HepG2 (cell line): ENCODE measurements around the gene NDUFAF8. TPM values are rescaled to one million over a fixed set of nuclear protein-coding genes. Genes with fewer than 3 reads are reported as not detected.

Experiments
- ASH2L ChIP-seq: fragments of 300-600, 200-600 bp; sonication (generic); IDR thresholded peaks from 2 replicates; pipeline ENCODE4 v1.7.0; 2017; ENCODE audit warnings: low read depth, mild to moderate bottlenecking, moderate library complexity, mixed read lengths, low read length; ENCODE audit not compliant: insufficient read length
- DMTF1 ChIP-seq: sonication (generic); formaldehyde crosslinking; IDR thresholded peaks from 2 replicates; pipeline ENCODE4 v1.4.0; 2020; ENCODE audit warnings: mild to moderate bottlenecking, missing genetic modification reagents
- FOXP4 ChIP-seq: sonication (generic); formaldehyde crosslinking; IDR thresholded peaks from 2 replicates; pipeline ENCODE4 v1.4.0; 2020; ENCODE audit warnings: missing genetic modification reagents
- HNRNPL ChIP-seq: fragments of 200-400 bp; formaldehyde crosslinking; IDR thresholded peaks from 2 replicates; pipeline ENCODE4 v1.6.1; 2017; ENCODE audit warnings: mild to moderate bottlenecking, low read depth, low read length
- MED8 ChIP-seq: sonication (generic); formaldehyde crosslinking; IDR thresholded peaks from 2 replicates; pipeline ENCODE4 v1.8.1; 2023; ENCODE audit warnings: mild to moderate bottlenecking, missing genetic modification reagents; ENCODE audit not compliant: insufficient replicate concordance
- MNT ChIP-seq: fragments of 450-650 bp; IDR thresholded peaks from 2 replicates; pipeline ENCODE4 v1.6.1; 2016
- MYC ChIP-seq: sonication (generic); formaldehyde crosslinking; IDR thresholded peaks from 2 replicates; pipeline ENCODE4 v1.9.0; 2021; ENCODE audit warnings: missing genetic modification reagents, borderline replicate concordance
- NONO ChIP-seq, 2 experiments: fragments of 450-650 bp in 1 of 2; sonication (generic) in 1 of 2; formaldehyde crosslinking in 1 of 2; IDR thresholded peaks in 1 of 2; conservative IDR thresholded peaks in 1 of 2; 2 replicates each; pipeline versions ENCODE4 v1.6.1 to v1.8.0; 2017 to 2022; ENCODE audit warnings: mild to moderate bottlenecking in 1 of 2, missing genetic modification reagents in 1 of 2, moderate library complexity in 1 of 2
- NRL ChIP-seq: sonication (generic); formaldehyde crosslinking; IDR thresholded peaks from 2 replicates; pipeline ENCODE4 v1.5.0; 2020; ENCODE audit warnings: missing genetic modification reagents, mild to moderate bottlenecking, moderate library complexity, borderline replicate concordance
- PRPF4 ChIP-seq: fragments of 200-400 bp; formaldehyde crosslinking; IDR thresholded peaks from 2 replicates; pipeline ENCODE4 v1.6.1; 2016; ENCODE audit warnings: low read length, low read depth; ENCODE audit not compliant: poor library complexity, severe bottlenecking
- RXRA ChIP-seq: sonication (generic); formaldehyde crosslinking; IDR thresholded peaks from 2 replicates; pipeline ENCODE4 v1.5.1; 2020; ENCODE audit warnings: missing genetic modification reagents
- SMC3 ChIP-seq: IDR thresholded peaks from 2 replicates; pipeline ENCODE4 v1.6.1; 2011; ENCODE audit warnings: low read length, improper control_type of control experiment
- ZC3H13 ChIP-seq: sonication (generic); formaldehyde crosslinking; IDR thresholded peaks from 2 replicates; pipeline ENCODE4 v1.8.1; 2023; ENCODE audit warnings: mild to moderate bottlenecking, missing genetic modification reagents, moderate library complexity
- ZNF337 ChIP-seq: sonication (generic); formaldehyde crosslinking; IDR thresholded peaks from 2 replicates; pipeline ENCODE4 v1.5.1; 2020; ENCODE audit warnings: missing genetic modification reagents, low read depth, mild to moderate bottlenecking, borderline replicate concordance
- ZNF446 ChIP-seq: sonication (generic); formaldehyde crosslinking; IDR thresholded peaks from 2 replicates; pipeline ENCODE4 v1.5.0; 2020; ENCODE audit warnings: mild to moderate bottlenecking, missing genetic modification reagents
- ZNF468 ChIP-seq: sonication (generic); formaldehyde crosslinking; IDR thresholded peaks from 2 replicates; pipeline ENCODE4 v1.8.0; 2022; ENCODE audit warnings: mild to moderate bottlenecking, moderate library complexity, missing genetic modification reagents
- ZNF549 ChIP-seq: sonication (generic); formaldehyde crosslinking; IDR thresholded peaks from 2 replicates; pipeline ENCODE4 v1.5.0; 2020; ENCODE audit warnings: missing genetic modification reagents
- ZNF550 ChIP-seq: sonication (generic); formaldehyde crosslinking; IDR thresholded peaks from 2 replicates; pipeline ENCODE4 v1.4.0; 2020; ENCODE audit warnings: mild to moderate bottlenecking, missing genetic modification reagents, borderline replicate concordance
- ZNF605 ChIP-seq: sonication (generic); formaldehyde crosslinking; IDR thresholded peaks from 2 replicates; pipeline ENCODE4 v1.8.0; 2022; ENCODE audit warnings: mild to moderate bottlenecking, missing genetic modification reagents
- ZSCAN22 ChIP-seq: sonication (generic); formaldehyde crosslinking; IDR thresholded peaks from 2 replicates; pipeline ENCODE4 v1.4.0; 2020; ENCODE audit warnings: mild to moderate bottlenecking, missing genetic modification reagents
- polyA plus RNA-seq, 8 experiments: library from polyadenylated mRNA; depleted of rRNA in 3 of 8; stranded (reverse) in 7 of 8; unstranded in 1 of 8; fragments of >200 nt; fragmentation: Illumina TruSeq in 4 of 8; extraction: Trizol in 4 of 8; gene quantifications; 2 replicates each; pipeline versions ENCODE4 v1.2.1 to v1.2.3, GENCODE V29; 2011 to 2016; ENCODE audit warnings: low read depth in 4 of 8, missing spikeins in 1 of 8, mixed read lengths in 1 of 8; ENCODE audit not compliant: insufficient read depth in 1 of 8
- total RNA-seq, 5 experiments: library from RNA; depleted of rRNA; stranded (reverse); fragments of >200 nt; fragmentation: Illumina TruSeq; extraction: Trizol; gene quantifications; 2 replicates each; pipeline ENCODE4 v1.2.3, GENCODE V29; 2016; ENCODE audit warnings: low read depth in 1 of 5

NDUFAF8 gene
- total and polyA plus RNA-seq, 2 of the 13 experiments (the other 11 are each of a cell fraction or from before 2014, with no cell fraction given), result 75.6 to 233 TPM

- TF ChIP-seq ZNF337 (CRISPR knock-in tag) (peak; percentile 32; the same call in 1 of the 2 replicates), MYC (CRISPR knock-in tag) (peak; percentile 52; the same call in 1 of the 2 replicates), DMTF1 (0 out of 2 replicates have a peak, but pooled peaks have one; percentile 55), ZC3H13 (peak; percentile 69; the same call in 1 of the 2 replicates), ZNF605 (peak; percentile 44; the same call in 1 of the 2 replicates), ZNF550 (CRISPR knock-in tag) (no peak), NONO (IDR thresholded peaks at IDR 0.05) (no peak), NONO (CRISPR knock-in tag; conservative IDR thresholded peaks at IDR 0.05) (no peak), ASH2L (no peak), SMC3 (no peak), ZSCAN22 (CRISPR knock-in tag) (no peak), RXRA (CRISPR knock-in tag) (peak; percentile 49; the same call in 1 of the 2 replicates), PRPF4 (peak; percentile 20), ZNF446 (CRISPR knock-in tag) (no peak; the same call in 1 of the 2 replicates), FOXP4 (CRISPR knock-in tag) (no peak), MNT (no peak), MED8 (no peak), ZNF549 (no peak), ZNF468 (0 out of 2 replicates have a peak, but pooled peaks have one; percentile 22), NRL (CRISPR knock-in tag) (peak; percentile 55), HNRNPL (peak; percentile 86; the same call in 1 of the 2 replicates)
These were observed 817 bp downstream of the NDUFAF8 start (continued) for GRCh38 chr17:81239714-81240555.
